Activated CD8-positive, alpha-beta memory T cell treated with anti-CD3 and anti-CD28 coated beads for 1 hour (primary cell): ENCODE measurements around the gene SPAG5.
A peak's percentile ranks its signal among the peaks of the same experiment; 100 is the strongest.

Source experiments
- DNase-seq, 2 donors: peaks; one replicate each; pipeline ENCODE4 v3.0.0-alpha.2; 2020; ENCODE audit warnings: low read depth in 1 of 2; ENCODE audit errors: extremely low read depth in 1 of 2

Gene SPAG5

GRCh38 chr17:28598799-28599310, at the start of gene SPAG5:
Gene SPAG5 (minus strand): TSS chr17:28599025. CDS start chr17:28598946, 79 bp downstream.
- DNase-seq: peak; percentile 73 to 94

- DNase-seq: no peak
These were observed 47.4 kb upstream of the SPAG5 start for GRCh38 chr17:28646039-28646754.

GRCh38 chr17:28645576-28645939, 46.7 kb upstream of the SPAG5 start:
- no peak for DNase-seq

GRCh38 chr17:28644787-28645575, 46.2 kb upstream of the SPAG5 start, which contains the start of gene BLTP2:
Gene BLTP2 (minus strand): TSS chr17:28645158. CDS start chr17:28645056, 102 bp downstream.
- peak; percentile 85 to 93 for DNase-seq

GRCh38 chr17:28643983-28644786, 45.4 kb upstream of the SPAG5 start:
- DNase-seq: no peak

GRCh38 chr17:28641579-28641978, 42.8 kb upstream of the SPAG5 start:
- DNase-seq: no peak

- DNase-seq: no peak
These were observed 36.7 kb upstream of the SPAG5 start for GRCh38 chr17:28635506-28635905.

- DNase-seq: no peak
These were observed 35.5 kb upstream of the SPAG5 start for GRCh38 chr17:28634206-28634865.

GRCh38 chr17:28626818-28627217, 28.0 kb upstream of the SPAG5 start:
- no peak for DNase-seq

GRCh38 chr17:28624148-28624547, 25.3 kb upstream of the SPAG5 start:
- no peak for DNase-seq

GRCh38 chr17:28623696-28624095, 24.9 kb upstream of the SPAG5 start:
- no peak for DNase-seq

GRCh38 chr17:28622186-28622585, 23.4 kb upstream of the SPAG5 start:
- no peak for DNase-seq

GRCh38 chr17:28620010-28620409, 21.2 kb upstream of the SPAG5 start:
- no peak for DNase-seq

- DNase-seq: no peak
These were observed 19.6 kb upstream of the SPAG5 start for GRCh38 chr17:28618464-28618863.

GRCh38 chr17:28616281-28616680, 17.5 kb upstream of the SPAG5 start:
- DNase-seq: no peak

GRCh38 chr17:28615260-28615940, 16.6 kb upstream of the SPAG5 start:
- no peak for DNase-seq

GRCh38 chr17:28613931-28614381, 15.1 kb upstream of the SPAG5 start, which contains the start of gene RSKR:
Gene RSKR (minus strand): TSS chr17:28614185. CDS start chr17:28614161, 24 bp downstream.
- no peak for DNase-seq

- DNase-seq: peak in 1 of 2 donors; percentile 21
These were observed 14.4 kb upstream of the SPAG5 start for GRCh38 chr17:28612936-28613872.

GRCh38 chr17:28612531-28612930, 13.7 kb upstream of the SPAG5 start:
- no peak for DNase-seq
